B cell (primary cell): ENCODE measurements around the gene TMC7. TPM values are rescaled to one million over a fixed set of nuclear protein-coding genes. Genes with fewer than 3 reads are reported as not detected.

ENCODE experiments used
- ATAC-seq: fragments of 200-7000 bp; cut with Tn5 transposase; one replicate; pipeline ENCODE4 v1.10.0; 2021; ENCODE audit warnings: low read depth, mild to moderate bottlenecking, moderate number of reproducible peaks, moderate library complexity
- CTCF ChIA-PET: fragments of 350-600 bp; sonication (Branson Sonifier 250); formaldehyde crosslinking; loops from one replicate; lab custom pipeline; 2021; ENCODE audit warnings: antibody characterized with exemption, inconsistent platforms; lab: Charles Lee
- POLR2A ChIA-PET: fragments of 350-600 bp; sonication (Branson Sonifier 250); formaldehyde crosslinking; loops from one replicate; lab custom pipeline; 2021; ENCODE audit warnings: antibody characterized with exemption; lab: Charles Lee
- DNase-seq: peaks from one replicate; pipeline ENCODE4 v3.0.0; 2013
- H2AFZ ChIP-seq: 2 replicates; pipeline ENCODE4 v1.6.1; 2012; ENCODE audit warnings: mild to moderate bottlenecking, low read depth, low read length; ENCODE audit not compliant: insufficient read depth, poor library complexity, severe bottlenecking
- H3K27ac ChIP-seq, 2 donors: 1 replicate in 1 of 2; 2 replicates in 1 of 2; pipeline ENCODE4 v1.5.1; 2012 to 2013; ENCODE audit warnings: low read length in 2 of 2, mild to moderate bottlenecking in 2 of 2, moderate library complexity in 1 of 2
- H3K27me3 ChIP-seq, 4 experiments: fragments of 200-600 bp in 1 of 4; sonication (generic) in 1 of 4; replicated peaks in 1 of 4; 1 replicate in 2 of 4; 2 replicates in 2 of 4; pipeline versions ENCODE4 v1.6.1 to v1.7.0; 2013 to 2016; ENCODE audit warnings: low read length in 3 of 4, mild to moderate bottlenecking in 2 of 4, mixed read lengths in 1 of 4, moderate library complexity in 1 of 4; ENCODE audit not compliant: insufficient read depth in 4 of 4, control insufficient read depth in 3 of 4; ENCODE audit errors: control extremely low read depth in 1 of 4
- H3K36me3 ChIP-seq, 2 experiments: replicated peaks in 1 of 2; 1 replicate in 1 of 2; 2 replicates in 1 of 2; pipeline versions ENCODE4 v1.6.1 to v1.7.1; 2013; ENCODE audit warnings: low read length in 1 of 2; ENCODE audit not compliant: insufficient read depth in 2 of 2, control insufficient read depth in 1 of 2; ENCODE audit errors: control extremely low read depth in 1 of 2, extremely low read depth in 1 of 2
- H3K4me1 ChIP-seq, 2 donors: fragments of 200-600 bp in 1 of 2; sonication (generic) in 1 of 2; 1 replicate in 1 of 2; 2 replicates in 1 of 2; pipeline versions ENCODE4 v1.5.1 to v1.6.1; 2013 to 2017; ENCODE audit warnings: low read length in 2 of 2; ENCODE audit not compliant: control insufficient read depth in 2 of 2, insufficient read depth in 2 of 2
- H3K4me2 ChIP-seq: replicated peaks from 2 replicates; pipeline ENCODE3; 2012; ENCODE audit warnings: mild to moderate bottlenecking, low read depth, low read length; ENCODE audit not compliant: poor library complexity, severe bottlenecking
- H3K4me3 ChIP-seq, 5 experiments: fragments of 200-600 bp in 1 of 5; sonication (generic) in 1 of 5; 1 replicate in 3 of 5; 2 replicates in 2 of 5; pipeline versions ENCODE4 v1.5.1 to v1.7.0; 2011 to 2016; ENCODE audit warnings: low read length in 4 of 5, mild to moderate bottlenecking in 4 of 5, low read depth in 2 of 5, control low read depth in 1 of 5, moderate library complexity in 1 of 5; ENCODE audit not compliant: insufficient read depth in 1 of 5; ENCODE audit errors: control extremely low read depth in 1 of 5, extremely low read depth in 1 of 5
- H3K79me2 ChIP-seq: fragments of 200-600 bp; sonication (generic); one replicate; pipeline ENCODE4 v1.6.0; 2016; ENCODE audit warnings: low read length; ENCODE audit not compliant: control insufficient read depth, insufficient read depth
- H3K9ac ChIP-seq: fragments of 200-600 bp; sonication (generic); 2 replicates; pipeline ENCODE4 v1.6.1; 2017; ENCODE audit warnings: mild to moderate bottlenecking, low read length, moderate library complexity
- H3K9me3 ChIP-seq, 3 donors: one replicate each; pipeline versions ENCODE4 v1.6.1 to v1.7.1; 2013; ENCODE audit warnings: low read length in 2 of 3; ENCODE audit not compliant: control insufficient read depth in 2 of 3, insufficient read depth in 1 of 3; ENCODE audit errors: control extremely low read depth in 1 of 3
- H4K20me1 ChIP-seq: 2 replicates; pipeline ENCODE4 v1.6.0; 2012; ENCODE audit warnings: mild to moderate bottlenecking, low read length; ENCODE audit not compliant: insufficient read depth, control insufficient read depth, poor library complexity, severe bottlenecking
- H3K27ac Mint-ChIP-seq: one replicate; pipeline ENCODE4 v1.8.0; 2021; ENCODE audit warnings: mixed read lengths
- H3K27me3 Mint-ChIP-seq: one replicate; pipeline ENCODE4 v1.8.0; 2021; ENCODE audit warnings: mixed read lengths
- H3K4me1 Mint-ChIP-seq: one replicate; pipeline ENCODE4 v1.8.0; 2021; ENCODE audit warnings: mixed read lengths
- H3K4me3 Mint-ChIP-seq: one replicate; pipeline ENCODE4 v1.8.0; 2021; ENCODE audit warnings: mixed read lengths
- H3K9me3 Mint-ChIP-seq: one replicate; pipeline ENCODE4 v1.8.0; 2022; ENCODE audit warnings: mixed read lengths; ENCODE audit not compliant: insufficient read depth
- EZH2 ChIP-seq: IDR thresholded peaks from 2 replicates; pipeline ENCODE4 v1.6.1; 2012; ENCODE audit warnings: borderline replicate concordance, low read depth, mild to moderate bottlenecking, moderate library complexity, low read length; ENCODE audit not compliant: insufficient read depth, poor library complexity, severe bottlenecking
- WGBS: methylation state at CpG from one replicate; pipeline ENCODE4 v1.1.5; 2013; ENCODE audit warnings: missing lambda C conversion rate; ENCODE audit not compliant: insufficient coverage; 5-methylcytosine and 5-hydroxymethylcytosine counted together
- intact Hi-C: fragments of 100-400 bp; cut with micrococcal nuclease; formaldehyde crosslinking; loops from one replicate; pipeline ENCODE4 v1.10.0; 2022
- polyA plus RNA-seq: library from polyadenylated mRNA; depleted of rRNA; stranded (reverse); fragments of >200 nt; gene quantifications from 2 replicates; pipeline ENCODE4 v1.2.3, GENCODE V29; 2012
- total RNA-seq, 2 donors: library from RNA; stranded (reverse); fragments of 120-200 nt in 1 of 2; gene quantifications; 1 replicate in 1 of 2; 2 replicates in 1 of 2; pipeline versions ENCODE4 v1.2.3 to v1.2.4, GENCODE V29; 2013 to 2022
- TF ChIP-seq, protein P1 (sequence below): fragments of 200-600 bp; IDR thresholded peaks from one replicate; pipeline ENCODE4 v1.8.0; 2022; ENCODE audit warnings: antibody characterized with exemption, mild to moderate bottlenecking

TMC7 gene
- total and polyA plus RNA-seq, 2 donors (not counting 1 experiment from before 2014, with no cell fraction given), result not detected

DNA sequence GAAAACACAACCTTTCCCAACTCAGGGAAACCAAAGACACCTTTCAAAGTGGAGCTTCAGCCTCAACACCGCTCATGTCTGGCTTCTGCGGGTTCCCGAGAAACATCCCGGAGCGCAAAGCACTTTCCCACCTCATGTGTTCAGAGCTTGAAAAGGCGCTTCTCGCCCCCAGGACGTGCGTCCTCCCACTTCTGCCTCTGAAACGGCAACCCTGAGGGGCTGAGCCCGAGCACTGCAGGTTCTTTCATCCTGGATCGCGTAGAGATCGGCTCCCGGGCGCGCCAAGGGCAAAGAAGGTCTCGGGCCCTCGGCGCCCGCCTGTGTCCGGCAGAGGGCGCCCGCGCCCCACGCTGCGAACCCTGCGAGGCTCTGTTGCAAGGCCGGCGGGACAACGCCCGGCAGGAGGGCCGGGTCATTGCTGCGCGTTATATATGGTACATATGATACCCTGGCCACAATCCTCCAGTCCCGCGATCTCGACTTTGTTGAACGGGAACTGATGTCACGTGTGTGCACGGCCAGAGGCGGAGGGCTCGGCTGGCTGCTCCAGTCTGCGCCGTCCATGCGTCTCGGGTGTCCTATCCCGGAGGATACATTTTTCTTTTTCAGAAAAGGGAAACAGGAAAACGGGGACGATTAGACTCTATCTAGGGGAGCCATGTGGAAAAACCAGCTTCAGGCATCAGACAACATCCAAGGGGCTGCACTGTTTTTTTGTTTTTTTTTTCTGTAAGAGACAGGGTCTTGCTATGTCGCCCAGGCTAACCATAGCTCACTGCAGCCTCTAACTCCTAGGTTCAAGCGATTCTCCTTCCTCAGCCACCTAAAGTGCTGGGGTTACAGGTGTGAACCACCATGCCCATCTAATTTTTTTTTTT is 102.8 kb downstream of the TMC7 start:
- peak; percentile 87 for DNase-seq
- WGBS, result 6% methylated on average over 48 of the region's 52 CpGs

More for the DNA sequence above, 102.8 kb downstream of the TMC7 start:
- Histone ChIP-seq H2AFZ (peak overlapping the region; percentile 79), H3K9me3 (no peaks in the 10 kb centered on the region), H4K20me1 (no peaks in the 10 kb centered on the region), H3K79me2 (no peaks in the 10 kb centered on the region), H3K4me2 (peak overlapping the region; percentile 78), H3K4me1 (peaks cover 7 to 10% of the 10 kb centered on the region in 2 donors), H3K36me3 (no peaks in the 10 kb centered on the region), H3K9ac (peak overlapping the region; percentile 48), H3K4me3 (peak overlapping the region in 4 of 5 experiments; percentile 21 to 58 (median 38)), H3K27ac (no peak overlapping the region), H3K27me3 (peaks cover 0 to 13% (median 8%) of the 10 kb centered on the region in 4 experiments)
- Mint-ChIP-seq H3K4me3 (peak overlapping the region; percentile 79), H3K4me1 (peaks cover 5% of the 10 kb centered on the region), H3K27ac (no peak overlapping the region), H3K9me3 (peaks cover 2% of the 10 kb centered on the region), H3K27me3 (peaks cover 4% of the 10 kb centered on the region)
- intact Hi-C loops, result loop anchor here (1.0 to 2.0 kb wide), 2 partner anchors 81 to 94 kb away; no protein-coding TSS in a partner anchor
- TF ChIP-seq EZH2, result no peak
- TF ChIP-seq, protein P1, sequence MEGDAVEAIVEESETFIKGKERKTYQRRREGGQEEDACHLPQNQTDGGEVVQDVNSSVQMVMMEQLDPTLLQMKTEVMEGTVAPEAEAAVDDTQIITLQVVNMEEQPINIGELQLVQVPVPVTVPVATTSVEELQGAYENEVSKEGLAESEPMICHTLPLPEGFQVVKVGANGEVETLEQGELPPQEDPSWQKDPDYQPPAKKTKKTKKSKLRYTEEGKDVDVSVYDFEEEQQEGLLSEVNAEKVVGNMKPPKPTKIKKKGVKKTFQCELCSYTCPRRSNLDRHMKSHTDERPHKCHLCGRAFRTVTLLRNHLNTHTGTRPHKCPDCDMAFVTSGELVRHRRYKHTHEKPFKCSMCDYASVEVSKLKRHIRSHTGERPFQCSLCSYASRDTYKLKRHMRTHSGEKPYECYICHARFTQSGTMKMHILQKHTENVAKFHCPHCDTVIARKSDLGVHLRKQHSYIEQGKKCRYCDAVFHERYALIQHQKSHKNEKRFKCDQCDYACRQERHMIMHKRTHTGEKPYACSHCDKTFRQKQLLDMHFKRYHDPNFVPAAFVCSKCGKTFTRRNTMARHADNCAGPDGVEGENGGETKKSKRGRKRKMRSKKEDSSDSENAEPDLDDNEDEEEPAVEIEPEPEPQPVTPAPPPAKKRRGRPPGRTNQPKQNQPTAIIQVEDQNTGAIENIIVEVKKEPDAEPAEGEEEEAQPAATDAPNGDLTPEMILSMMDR, result peak; percentile 100
- peak; percentile 97 for ATAC-seq
- ChIA-PET POLR2A (interaction anchor here (0.6 to 1.2 kb wide), 4 partner anchors 18 to 469 kb away, joined by 3 to 5 read pairs (median 4); partner anchors contain the start of genes COQ7 and VPS35L), CTCF (interaction anchor here (0.6 to 7.5 kb wide), 48 partner anchors 9 to 800 kb away, joined by 3 to 122 read pairs (median 4); partner anchors contain the start of genes COQ7 and ITPRIPL2)
